A549 (cell line): ENCODE results near the gene PLA1A.

Source experiments
- EP300 ChIP-seq, 2 experiments: fragments of >200 bp; sonication (Bioruptor Twin); formaldehyde crosslinking; IDR thresholded peaks; 2 replicates in 1 of 2; 3 replicates in 1 of 2; pipeline ENCODE4 v1.6.1; 2016 to 2017
- RCOR1 ChIP-seq: fragments of 150-350 bp; IDR thresholded peaks from 2 replicates; pipeline ENCODE4 v1.6.1; 2014; ENCODE audit warnings: antibody characterized with exemption, low read length, low read depth
- RFX5 ChIP-seq: fragments of 450-650 bp; IDR thresholded peaks from 2 replicates; pipeline ENCODE4 v1.7.1; 2014; ENCODE audit warnings: antibody characterized with exemption, mild to moderate bottlenecking, moderate library complexity

DNA sequence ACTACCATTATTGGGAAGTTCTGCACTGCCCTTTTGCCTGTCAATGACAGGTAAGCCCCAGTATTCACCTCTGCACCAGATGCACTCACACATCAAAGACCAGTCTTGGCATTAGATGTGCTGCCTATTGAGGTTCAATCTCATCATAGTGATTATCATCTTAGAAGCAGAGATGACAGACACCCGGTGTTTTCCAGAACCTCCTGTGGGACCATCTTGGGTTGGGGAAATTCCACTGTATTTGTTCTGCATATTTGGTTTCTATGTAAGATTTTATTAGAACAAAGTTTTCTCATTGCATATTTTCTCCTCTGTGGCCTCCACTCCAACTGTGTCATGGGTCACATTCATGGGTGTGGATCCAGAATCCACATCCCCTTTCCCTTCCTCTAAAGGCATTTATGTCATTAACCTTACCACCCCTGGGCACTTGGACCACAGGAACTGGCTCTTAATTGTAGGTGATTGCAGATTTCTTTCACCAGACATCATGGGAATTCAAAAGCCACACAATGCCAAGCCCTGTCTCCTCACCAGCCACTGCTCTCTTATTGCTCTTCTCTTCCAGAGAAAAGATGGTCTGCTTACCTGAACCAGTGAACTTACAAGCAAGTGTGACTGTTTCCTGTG, 31.2 kb downstream of the PLA1A start:
- TF ChIP-seq EP300 (IDR thresholded peaks at IDR 0.05) (no peak), RCOR1 (no peak), RFX5 (no peak)
